ENCODE data around the gene LBX2. TPM values are rescaled to one million over a fixed set of nuclear protein-coding genes. Genes with fewer than 3 reads are reported as not detected.

LBX2 gene
- total RNA-seq, 4 donors from 2014 or later: 2.9 TPM; not detected in 3

GRCh38 chr2:74525717-74526648 is 26.6 kb upstream of the LBX2 start, which contains the start of gene DQX1:
TSS of gene DQX1 (minus strand) at chr2:74526231. CDS start at chr2:74525729, 502 bp downstream.
- Histone ChIP-seq H3K27me3 (no peaks in the 10 kb centered on the region), H3K4me3 (no peak within 1 kb of the TSS), H3K27ac (no peak within 1 kb of the TSS), H3K36me3 (no peaks in the 10 kb centered on the region), H3K4me1 (peaks cover 0 to 8% of the 10 kb centered on the region in 2 donors), H3K9me3 (no peaks in the 10 kb centered on the region)
- TF ChIP-seq CTCF (IDR thresholded peaks at IDR 0.05) (no peak), POLR2A (IDR thresholded peaks at IDR 0.05) (no peak)
- no peak for DNase-seq
- intact Hi-C loops (cut with DNase I; ENCODE audit: low total_unique reads): no loop called here

GRCh38 chr2:74524955-74525716 is 25.7 kb upstream of the LBX2 start:
- Histone ChIP-seq H3K4me3 (no peak overlapping the region), H3K36me3 (no peaks in the 10 kb centered on the region), H3K27me3 (no peaks in the 10 kb centered on the region), H3K4me1 (peaks cover 0 to 4% of the 10 kb centered on the region in 2 donors), H3K9me3 (no peaks in the 10 kb centered on the region), H3K27ac (no peak overlapping the region)
- DNase-seq: no peak
- no peak for TF ChIP-seq CTCF (IDR thresholded peaks at IDR 0.05)
- TF ChIP-seq POLR2A (IDR thresholded peaks at IDR 0.05): no peak
- intact Hi-C loops (cut with DNase I; ENCODE audit: low total_unique reads): no loop called here

GRCh38 chr2:74524005-74524404 is 24.6 kb upstream of the LBX2 start:
- intact Hi-C loops (cut with DNase I; ENCODE audit: low total_unique reads): no loop called here
- H3K36me3 ChIP-seq: no peaks in the 10 kb centered on the region
- no peak for DNase-seq

GRCh38 chr2:74522516-74522915 is 23.1 kb upstream of the LBX2 start:
- no peaks in the 10 kb centered on the region for H3K9me3 ChIP-seq
- intact Hi-C loops (cut with DNase I; ENCODE audit: low total_unique reads): no loop called here
- no peak for DNase-seq
- no peaks in the 10 kb centered on the region for H3K4me1 ChIP-seq
- H3K27me3 ChIP-seq: peaks cover 0 to 12% of the 10 kb centered on the region in 2 donors
- no peak for TF ChIP-seq POLR2A (IDR thresholded peaks at IDR 0.05)
- TF ChIP-seq CTCF (IDR thresholded peaks at IDR 0.05): no peak
- H3K27ac ChIP-seq: no peak overlapping the region
- no peak overlapping the region for H3K4me3 ChIP-seq
- no peaks in the 10 kb centered on the region for H3K36me3 ChIP-seq

More at GRCh38 chr2:74524005-74524404, 24.6 kb upstream of the LBX2 start:
- Histone ChIP-seq H3K4me3 (no peak overlapping the region), H3K9me3 (no peaks in the 10 kb centered on the region), H3K27me3 (no peaks in the 10 kb centered on the region), H3K4me1 (peaks cover 0 to 4% of the 10 kb centered on the region in 2 donors), H3K27ac (no peak overlapping the region)
- no peak for TF ChIP-seq POLR2A (IDR thresholded peaks at IDR 0.05)
- TF ChIP-seq CTCF (IDR thresholded peaks at IDR 0.05): no peak

Measured in uterus (tissue), 4 donors.